ENCODE data around the gene STRAP. TPM values are rescaled to one million over a fixed set of nuclear protein-coding genes. Genes with fewer than 3 reads are reported as not detected.

STRAP gene
- total and polyA plus RNA-seq, 2 of the 4 experiments (the other 2 are of a cell fraction) = 82.1 to 98.1 TPM

GRCh38 chr12:15897433-15897832 is 15.2 kb downstream of the STRAP start:
- Histone ChIP-seq H2AK5ac (ENCODE audit: low read depth, low read length) (no peak overlapping the region), H3K9me1 (ENCODE audit: insufficient read depth, low read length) (no peaks in the 10 kb centered on the region), H3K27me3 (ENCODE audit: control insufficient read depth, insufficient read depth, low read length) (no peaks in the 10 kb centered on the region), H3K18ac (ENCODE audit: low read depth, low read length) (no peak overlapping the region), H2BK5ac (ENCODE audit: low read depth, low read length, poor library complexity, severe bottlenecking) (no peak overlapping the region), H3K4ac (ENCODE audit: low read depth, low read length) (no peak overlapping the region), H3K4me2 (ENCODE audit: low read depth, low read length) (no peak overlapping the region), H2AFZ (replicated peaks; ENCODE audit: low read length, poor library complexity) (no peak overlapping the region), H3K9me3 (ENCODE audit: control insufficient read depth, insufficient read depth, low read length) (no peaks in the 10 kb centered on the region), H3K36me3 (ENCODE audit: control insufficient read depth, insufficient read depth, low read length) (peaks cover 36% of the 10 kb centered on the region), H3K14ac (replicated peaks; ENCODE audit: low read depth, low read length) (no peak overlapping the region), H2BK120ac (ENCODE audit: low read depth, low read length) (no peak overlapping the region), H4K91ac (ENCODE audit: insufficient read depth, low read depth, low read length) (no peak overlapping the region), H3K79me1 (ENCODE audit: low read depth in 1 of 2, low read length in 2 of 2) (peaks cover 15 to 16% of the 10 kb centered on the region in 2 experiments), H2BK20ac (ENCODE audit: low read depth, low read length) (no peak overlapping the region), H3K4me3 (ENCODE audit: insufficient read depth, low read depth, low read length) (no peak overlapping the region), H3K27ac (ENCODE audit: insufficient read depth, low read length) (no peak overlapping the region), H3K56ac (ENCODE audit: extremely low read depth, insufficient read depth, low read length) (no peak overlapping the region), H2AK9ac (replicated peaks; ENCODE audit: low read depth, low read length, poor library complexity) (no peak overlapping the region), H4K20me1 (ENCODE audit: insufficient read depth, low read length) (no peaks in the 10 kb centered on the region; the same call in 1 of the 2 replicates), H3K9ac (ENCODE audit: low read depth, low read length) (no peak overlapping the region), H3K4me1 (ENCODE audit: control insufficient read depth, insufficient read depth, low read length) (peaks cover 4% of the 10 kb centered on the region; the same call in 1 of the 2 replicates), H4K5ac (ENCODE audit: low read depth, low read length) (no peak overlapping the region), H3K23ac (ENCODE audit: low read depth, low read length) (no peak overlapping the region), H4K8ac (ENCODE audit: low read depth in 2 of 2, low read length in 2 of 2) (no peak overlapping the region), H2BK15ac (ENCODE audit: low read depth, low read length) (no peak overlapping the region)
- TF ChIP-seq USF2 (IDR thresholded peaks at IDR 0.05; ENCODE audit: low read depth, low read length) (no peak), POLR2A (IDR thresholded peaks at IDR 0.05; ENCODE audit: low read depth, low read length) (no peak), BHLHE40 (IDR thresholded peaks at IDR 0.05; ENCODE audit: low read depth, low read length) (no peak), CTCF (conservative IDR thresholded peaks at IDR 0.05; ENCODE audit: low read depth, low read length) (no peak), MAFK (IDR thresholded peaks at IDR 0.05; ENCODE audit: low read depth, low read length) (no peak), FOS (IDR thresholded peaks at IDR 0.05; ENCODE audit: low read depth, low read length) (no peak), CHD1 (IDR thresholded peaks at IDR 0.05; ENCODE audit: low read depth, low read length) (no peak), RCOR1 (IDR thresholded peaks at IDR 0.05; ENCODE audit: insufficient replicate concordance, low read length) (no peak), MAZ (IDR thresholded peaks at IDR 0.05; ENCODE audit: borderline replicate concordance, low read depth, low read length) (no peak), ELK1 (IDR thresholded peaks at IDR 0.05; ENCODE audit: borderline replicate concordance, low read depth, low read length) (no peak)
- intact Hi-C loops (cut with micrococcal nuclease) = loop anchor here (5.0 kb wide), 1 partner anchor 305 kb away; no protein-coding TSS in a partner anchor
- ATAC-seq (ENCODE audit: low read depth) (no peak), DNase-seq (no peak)
- no CpG with 5 or more reads among the region's 2 CpGs for WGBS, 2 experiments (ENCODE audit: extremely low coverage in 2 of 2, insufficient read length in 1 of 2)
- dilution Hi-C loops (cut with HindIII; ENCODE audit: low sequenced_read_pairs, unreplicated experiment) = no loop called here
- ChIA-PET POLR2A (ENCODE audit: unreplicated experiment) (no interaction called here), CTCF (interaction anchor here (1.4 kb wide), 1 partner anchor 9 kb away, joined by 3 read pairs; no protein-coding TSS in a partner anchor)
- in situ Hi-C loops (cut with MboI; ENCODE audit: low sequenced_read_pairs) = loop anchor here (25.0 kb wide), 1 partner anchor 1110 kb away; no protein-coding TSS in a partner anchor
- no TSS peak for BruUV-seq (replicated peaks)

Data from IMR-90 (cell line).